Esophagus squamous epithelium (tissue), 5 donors: ENCODE data around the gene GFRA1. TPM values are rescaled to one million over a fixed set of nuclear protein-coding genes. Genes with fewer than 3 reads are reported as not detected.

ENCODE experiments used
- DNase-seq: peaks from one replicate; lab custom pipeline; 2025; lab: John Stamatoyannopoulos, UW
- H3K27ac ChIP-seq, 4 donors: fragments of 200-600 bp; sonication (generic); one replicate each; pipeline ENCODE4 v1.5.1; 2016 to 2019; ENCODE audit warnings: mild to moderate bottlenecking in 1 of 4
- H3K27me3 ChIP-seq, 4 donors: fragments of 200-600 bp; sonication (generic); 1 replicate in 3 of 4; 2 replicates in 1 of 4; pipeline versions ENCODE4 v1.5.1 to v1.6.0; 2017 to 2021; ENCODE audit warnings: antibody characterized with exemption in 1 of 4
- H3K36me3 ChIP-seq, 3 donors: fragments of 200-600 bp; sonication (generic); one replicate each; pipeline ENCODE4 v1.5.1; 2016 to 2019
- H3K4me1 ChIP-seq, 3 donors: fragments of 200-600 bp; sonication (generic); one replicate each; pipeline ENCODE4 v1.5.1; 2017 to 2019
- H3K4me3 ChIP-seq, 4 donors: fragments of 200-600 bp; sonication (generic); 1 replicate in 3 of 4; 2 replicates in 1 of 4; pipeline ENCODE4 v1.5.1; 2016 to 2019; ENCODE audit warnings: mild to moderate bottlenecking in 2 of 4, moderate library complexity in 1 of 4
- H3K9me3 ChIP-seq, 3 donors: fragments of 200-600 bp; sonication (generic); one replicate each; pipeline ENCODE4 v1.5.1; 2016 to 2019
- POLR2A ChIP-seq, 4 donors: fragments of 450-650 bp; IDR thresholded peaks; one replicate each; pipeline ENCODE4 v1.6.1; 2017; ENCODE audit warnings: antibody characterized with exemption in 4 of 4, mild to moderate bottlenecking in 4 of 4, moderate library complexity in 3 of 4
- WGBS, 2 donors: methylation state at CpG; one replicate each; pipeline ENCODE4 v1.1.5; 2018; 5-methylcytosine and 5-hydroxymethylcytosine counted together
- intact Hi-C: fragments of 100-400 bp; cut with DNase I; formaldehyde crosslinking; loops from one replicate; pipeline ENCODE4 v1.15.0; 2022
- total RNA-seq, 4 donors: library from RNA; depleted of rRNA; stranded (reverse); fragments of >200 nt; gene quantifications; one replicate each; pipeline ENCODE4 v1.1.0, GENCODE V29; 2016
- TF ChIP-seq, protein P1 (sequence below), 6 experiments: fragments of 450-650 bp in 4 of 6; fragments of 200-600 bp in 2 of 6; sonication (generic) in 2 of 6; IDR thresholded peaks; one replicate each; pipeline ENCODE4 v1.5.1; 2016 to 2019; ENCODE audit warnings: antibody characterized with exemption in 6 of 6, mild to moderate bottlenecking in 4 of 6, moderate library complexity in 4 of 6
- donor health status: DM: yes; HTN: yes; CAD: no.

GFRA1 gene
- total RNA-seq, 4 donors from 2014 or later = 1.0 to 79.9 (median 4.2) TPM

- intact Hi-C loops = no loop called here
- TF ChIP-seq, protein P1, sequence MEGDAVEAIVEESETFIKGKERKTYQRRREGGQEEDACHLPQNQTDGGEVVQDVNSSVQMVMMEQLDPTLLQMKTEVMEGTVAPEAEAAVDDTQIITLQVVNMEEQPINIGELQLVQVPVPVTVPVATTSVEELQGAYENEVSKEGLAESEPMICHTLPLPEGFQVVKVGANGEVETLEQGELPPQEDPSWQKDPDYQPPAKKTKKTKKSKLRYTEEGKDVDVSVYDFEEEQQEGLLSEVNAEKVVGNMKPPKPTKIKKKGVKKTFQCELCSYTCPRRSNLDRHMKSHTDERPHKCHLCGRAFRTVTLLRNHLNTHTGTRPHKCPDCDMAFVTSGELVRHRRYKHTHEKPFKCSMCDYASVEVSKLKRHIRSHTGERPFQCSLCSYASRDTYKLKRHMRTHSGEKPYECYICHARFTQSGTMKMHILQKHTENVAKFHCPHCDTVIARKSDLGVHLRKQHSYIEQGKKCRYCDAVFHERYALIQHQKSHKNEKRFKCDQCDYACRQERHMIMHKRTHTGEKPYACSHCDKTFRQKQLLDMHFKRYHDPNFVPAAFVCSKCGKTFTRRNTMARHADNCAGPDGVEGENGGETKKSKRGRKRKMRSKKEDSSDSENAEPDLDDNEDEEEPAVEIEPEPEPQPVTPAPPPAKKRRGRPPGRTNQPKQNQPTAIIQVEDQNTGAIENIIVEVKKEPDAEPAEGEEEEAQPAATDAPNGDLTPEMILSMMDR (IDR thresholded peaks at IDR 0.05) = no peak
- TF ChIP-seq POLR2A (IDR thresholded peaks at IDR 0.05) = no peak
- H3K9me3 ChIP-seq = peaks cover 0 to 11% (median 0%) of the 10 kb centered on the region in 3 donors
- no peaks in the 10 kb centered on the region for H3K27me3 ChIP-seq
- H3K4me3 ChIP-seq = no peak overlapping the region
- no peak overlapping the region for H3K27ac ChIP-seq
- DNase-seq = no peak
- no peaks in the 10 kb centered on the region for H3K36me3 ChIP-seq
- WGBS, 2 donors = 46 to 58% methylated on average over 12 of the region's 12 CpGs
- no peaks in the 10 kb centered on the region for H3K4me1 ChIP-seq
Observed at GRCh38 chr10:116197946-116198675, 74.9 kb downstream of the GFRA1 start.

DNA sequence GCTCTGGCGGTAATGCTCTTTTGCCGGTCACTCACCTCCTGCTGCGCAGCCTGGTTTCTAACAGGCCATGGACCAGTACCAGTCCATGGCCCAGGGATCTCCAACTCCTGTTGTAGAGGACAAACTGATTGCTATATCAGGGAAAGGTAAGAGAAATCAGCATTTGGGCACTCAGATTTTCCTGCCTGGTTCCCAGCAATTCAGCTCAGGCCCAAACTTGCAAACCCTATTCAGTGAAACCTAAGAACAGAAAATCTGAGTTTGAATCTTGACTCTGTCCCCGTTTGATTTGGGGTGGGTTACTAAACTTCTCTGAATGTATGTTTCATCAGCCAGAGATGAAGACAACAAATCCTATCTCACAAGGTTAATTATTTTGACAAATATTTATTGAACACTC is 77.4 kb downstream of the GFRA1 start:
- WGBS, 2 donors = 88 to 94% methylated on average over 4 of the region's 4 CpGs
- DNase-seq = no peak
- H3K27me3 ChIP-seq = no peaks in the 10 kb centered on the region
- no peak overlapping the region for H3K27ac ChIP-seq
- peaks cover 0 to 11% (median 0%) of the 10 kb centered on the region in 3 donors for H3K9me3 ChIP-seq
- no peaks in the 10 kb centered on the region for H3K4me1 ChIP-seq
- H3K36me3 ChIP-seq = no peaks in the 10 kb centered on the region
- TF ChIP-seq, protein P1 (IDR thresholded peaks at IDR 0.05) = no peak
- TF ChIP-seq POLR2A (IDR thresholded peaks at IDR 0.05) = no peak
- intact Hi-C loops = no loop called here
- no peak overlapping the region for H3K4me3 ChIP-seq

DNA sequence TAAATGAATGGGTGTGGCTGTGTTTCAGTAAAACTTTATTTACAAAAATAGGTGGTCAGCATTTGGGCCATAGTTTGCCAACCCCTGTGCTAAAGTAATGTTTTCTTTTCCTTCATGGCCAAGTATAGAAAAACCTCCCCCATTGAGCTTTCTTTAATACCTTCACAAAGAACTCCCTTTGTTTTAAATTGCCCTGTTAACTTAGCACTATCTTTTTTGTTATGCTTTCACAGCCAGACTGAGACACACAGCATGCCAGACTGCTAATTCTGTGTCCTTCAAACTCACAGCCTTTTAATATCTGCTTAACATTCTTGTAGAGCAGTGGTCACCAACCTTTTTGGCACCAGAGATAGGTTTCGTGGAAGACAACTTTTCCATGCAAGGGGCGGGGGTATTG is 78.0 kb downstream of the GFRA1 start:
- intact Hi-C loops = no loop called here
- H3K9me3 ChIP-seq = peaks cover 0 to 11% (median 0%) of the 10 kb centered on the region in 3 donors
- no peak for DNase-seq
- H3K27ac ChIP-seq = no peak overlapping the region
- no peak overlapping the region for H3K4me3 ChIP-seq
- H3K36me3 ChIP-seq = no peaks in the 10 kb centered on the region
- 80 to 100% methylated on average over 2 of the region's 2 CpGs for WGBS, 2 donors
- H3K27me3 ChIP-seq = no peaks in the 10 kb centered on the region
- TF ChIP-seq, protein P1 (IDR thresholded peaks at IDR 0.05) = no peak
- no peak for TF ChIP-seq POLR2A (IDR thresholded peaks at IDR 0.05)
- no peaks in the 10 kb centered on the region for H3K4me1 ChIP-seq

GRCh38 chr10:116194061-116194460 is 78.9 kb downstream of the GFRA1 start:
- Histone ChIP-seq H3K27ac (no peak overlapping the region), H3K4me3 (no peak overlapping the region), H3K36me3 (no peaks in the 10 kb centered on the region), H3K27me3 (no peaks in the 10 kb centered on the region), H3K9me3 (peaks cover 0 to 11% (median 0%) of the 10 kb centered on the region in 3 donors), H3K4me1 (no peaks in the 10 kb centered on the region)
- TF ChIP-seq, protein P1 (IDR thresholded peaks at IDR 0.05) = no peak
- TF ChIP-seq POLR2A (IDR thresholded peaks at IDR 0.05) = no peak
- 63 to 64% methylated on average over 1 of the region's 1 CpG for WGBS, 2 donors
- intact Hi-C loops = no loop called here
- no peak for DNase-seq

GRCh38 chr10:116190883-116191282 is 82.1 kb downstream of the GFRA1 start:
- WGBS, 2 donors = 55 to 73% methylated on average over 2 of the region's 2 CpGs
- TF ChIP-seq POLR2A (IDR thresholded peaks at IDR 0.05) = no peak
- TF ChIP-seq, protein P1 (IDR thresholded peaks at IDR 0.05) = no peak

More at GRCh38 chr10:116190883-116191282, 82.1 kb downstream of the GFRA1 start:
- no peaks in the 10 kb centered on the region for H3K4me1 ChIP-seq
- peaks cover 0 to 11% (median 0%) of the 10 kb centered on the region in 3 donors for H3K9me3 ChIP-seq
- H3K27ac ChIP-seq = no peak overlapping the region
- intact Hi-C loops = no loop called here
- no peak overlapping the region for H3K4me3 ChIP-seq
- H3K36me3 ChIP-seq = no peaks in the 10 kb centered on the region
- no peak for DNase-seq
- no peaks in the 10 kb centered on the region for H3K27me3 ChIP-seq
